GM19328 (cell line): ENCODE data around the gene BCKDHB.

Source experiments
- ATAC-seq: cut with Tn5 transposase; IDR thresholded peaks from one replicate; pipeline ENCODE4 v1.9.1; 2021; ENCODE audit warnings: mild to moderate bottlenecking, moderate library complexity; ENCODE audit not compliant: unreplicated experiment

Gene BCKDHB

GRCh38 chr6:80366051-80366450 is 259.6 kb downstream of the BCKDHB start:
- ATAC-seq: no peak

GRCh38 chr6:80366714-80367113 is 260.2 kb downstream of the BCKDHB start:
- ATAC-seq: no peak

DNA sequence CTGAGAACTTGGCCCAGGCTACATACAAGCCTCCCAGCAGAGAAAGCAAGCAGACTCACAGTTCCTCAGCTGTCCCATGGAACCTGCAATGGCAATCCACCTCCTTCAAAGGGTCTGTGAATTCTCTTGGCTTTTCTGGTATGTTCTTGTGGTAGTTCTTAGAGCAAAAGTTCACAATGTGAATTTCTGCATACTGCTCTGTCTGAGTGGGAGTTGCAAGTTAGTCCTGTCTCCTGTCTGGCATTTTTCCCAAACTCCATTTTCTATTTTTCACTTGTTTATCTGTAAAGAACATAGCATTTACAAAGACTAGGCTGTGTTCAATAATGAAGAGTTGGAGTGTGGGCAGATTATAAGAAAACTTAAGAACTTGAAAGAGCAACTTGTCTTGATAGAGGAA is 269.9 kb downstream of the BCKDHB start:
- no peak for ATAC-seq

DNA sequence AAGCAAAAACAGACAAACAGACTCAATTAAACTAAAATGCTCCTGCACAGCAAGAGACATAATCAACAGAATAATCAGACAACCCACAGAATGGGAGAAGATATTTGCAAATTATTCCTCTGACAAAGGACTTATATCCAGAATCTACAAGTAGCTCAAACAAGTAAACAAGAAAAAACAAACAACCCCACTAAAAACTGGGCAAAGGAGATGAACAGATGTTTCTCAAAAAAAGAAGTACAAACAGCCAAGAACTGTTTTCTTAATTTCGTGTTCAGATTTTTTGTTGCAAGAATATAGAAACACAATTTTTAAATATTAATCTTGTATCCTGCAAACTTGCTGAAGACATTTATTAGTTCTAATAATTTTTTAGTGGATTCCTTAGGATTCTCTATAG is 274.1 kb downstream of the BCKDHB start:
- no peak for ATAC-seq

- no peak for ATAC-seq
These were observed 276.3 kb downstream of the BCKDHB start for GRCh38 chr6:80382811-80383210.

DNA sequence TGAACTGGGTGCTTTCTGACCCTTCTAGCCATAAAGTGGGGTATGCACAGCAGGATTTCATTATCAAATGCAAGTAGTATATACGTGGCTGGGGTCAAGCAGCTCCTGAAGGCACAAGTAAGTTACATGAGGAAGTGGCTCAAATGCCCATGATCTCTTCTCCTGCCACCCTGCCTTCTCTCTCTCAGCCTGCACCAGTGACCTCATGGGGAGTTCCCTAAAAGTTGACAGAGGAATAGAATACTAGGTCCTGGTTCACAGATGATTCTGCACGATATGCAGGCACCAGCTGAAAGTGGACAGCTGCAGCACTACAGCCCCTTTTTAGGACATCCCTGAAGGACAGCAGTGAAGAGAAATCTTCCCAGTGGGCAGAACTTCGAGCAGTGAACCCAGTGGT is 282.0 kb downstream of the BCKDHB start:
- no peak for ATAC-seq
